ENCODE data around the gene XPC.

GRCh38 chr3:14096742-14097141 is 81.7 kb downstream of the XPC start:
- TF ChIP-seq JUN (IDR thresholded peaks at IDR 0.05; ENCODE audit: low read depth, low read length) (no peak), EZH2 (IDR thresholded peaks at IDR 0.05; ENCODE audit: low read depth, low read length, severe bottlenecking) (no peak), ZNF274 (IDR thresholded peaks at IDR 0.05; ENCODE audit: borderline replicate concordance, extremely low read depth, low read length) (no peak), CTCF (IDR thresholded peaks at IDR 0.05; ENCODE audit: control extremely low read depth in 1 of 3, insufficient read depth in 1 of 3, low read depth in 1 of 3, low read length in 3 of 3) (no peak)

All from H1 (cell line).